SU-DHL-6 (cell line): ENCODE results near the gene ADIPOR2.

ENCODE experiments used
- H2AFZ ChIP-seq: fragments of 200-600 bp; sonication (generic); 2 replicates; pipeline ENCODE4 v1.6.1; 2014; ENCODE audit warnings: low read depth, mild to moderate bottlenecking, moderate library complexity, mixed read lengths, antibody characterized with exemption, low read length; ENCODE audit not compliant: severe bottlenecking
- H3F3A ChIP-seq: fragments of 200-600 bp; shearing (Covaris generic); 2 replicates; pipeline ENCODE4 v1.6.0; 2016; ENCODE audit warnings: antibody characterized with exemption, mild to moderate bottlenecking; ENCODE audit not compliant: insufficient read depth
- H3K27ac ChIP-seq: fragments of 200-600 bp; sonication (generic); 2 replicates; pipeline ENCODE4 v1.5.1; 2016; ENCODE audit warnings: low read depth, mild to moderate bottlenecking, low read length, moderate library complexity, mixed read lengths
- H3K27me3 ChIP-seq: fragments of 200-600 bp; sonication (generic), shearing (Covaris generic); 2 replicates; pipeline ENCODE4 v1.6.0; 2014; ENCODE audit warnings: mild to moderate bottlenecking, low read length
- H3K36me3 ChIP-seq: fragments of 200-600 bp; sonication (generic); 2 replicates; pipeline ENCODE4 v1.6.1; 2014; ENCODE audit warnings: mild to moderate bottlenecking, low read length, mixed read lengths
- H3K4me2 ChIP-seq: fragments of 300-600, 200-600 bp; shearing (Covaris generic), sonication (generic); 2 replicates; pipeline ENCODE4 v1.6.0; 2014; ENCODE audit warnings: low read length, low read depth, mild to moderate bottlenecking; ENCODE audit not compliant: poor library complexity, severe bottlenecking
- H3K4me3 ChIP-seq: fragments of 200-600 bp; sonication (generic); 2 replicates; pipeline ENCODE4 v1.5.1; 2014; ENCODE audit warnings: antibody characterized with exemption, low read length, mild to moderate bottlenecking, mixed read lengths; ENCODE audit not compliant: insufficient read depth, poor library complexity, severe bottlenecking
- H3K79me2 ChIP-seq: fragments of 200-600 bp; sonication (generic); 2 replicates; pipeline ENCODE4 v1.6.1; 2014; ENCODE audit warnings: mild to moderate bottlenecking, low read length, moderate library complexity; ENCODE audit not compliant: insufficient read depth
- H3K9ac ChIP-seq: fragments of 200-600 bp; sonication (generic); 2 replicates; pipeline ENCODE4 v1.7.0; 2014; ENCODE audit warnings: mild to moderate bottlenecking, low read length
- H3K9me2 ChIP-seq: fragments of 200-600 bp; sonication (generic); replicated peaks from 2 replicates; pipeline ENCODE4 v1.6.1; 2014; ENCODE audit warnings: low read length; ENCODE audit not compliant: insufficient read depth
- H3K9me3 ChIP-seq: fragments of 200-600 bp; sonication (generic); 2 replicates; pipeline ENCODE4 v1.6.1; 2014; ENCODE audit warnings: low read length, mixed read lengths; ENCODE audit not compliant: insufficient read depth
- H4K20me1 ChIP-seq: fragments of 200-600 bp; sonication (generic); 2 replicates; pipeline ENCODE4 v1.6.1; 2014; ENCODE audit warnings: low read depth, mild to moderate bottlenecking, antibody characterized with exemption, low read length, moderate library complexity, mixed read lengths
- EZH2phosphoT487 ChIP-seq: fragments of 200-600 bp; sonication (generic), shearing (Covaris generic); conservative IDR thresholded peaks from 2 replicates; pipeline ENCODE4 v1.6.1; 2018; ENCODE audit warnings: mild to moderate bottlenecking, antibody characterized with exemption, low read length, moderate library complexity, mixed read lengths
- TF ChIP-seq, protein P1 (sequence below): fragments of 200-600 bp; sonication (generic); IDR thresholded peaks from one replicate; pipeline ENCODE4 v1.5.1; 2017; ENCODE audit warnings: antibody characterized with exemption, mild to moderate bottlenecking, low read length, moderate library complexity; ENCODE audit not compliant: insufficient read depth, poor library complexity, severe bottlenecking

The ADIPOR2 gene

DNA sequence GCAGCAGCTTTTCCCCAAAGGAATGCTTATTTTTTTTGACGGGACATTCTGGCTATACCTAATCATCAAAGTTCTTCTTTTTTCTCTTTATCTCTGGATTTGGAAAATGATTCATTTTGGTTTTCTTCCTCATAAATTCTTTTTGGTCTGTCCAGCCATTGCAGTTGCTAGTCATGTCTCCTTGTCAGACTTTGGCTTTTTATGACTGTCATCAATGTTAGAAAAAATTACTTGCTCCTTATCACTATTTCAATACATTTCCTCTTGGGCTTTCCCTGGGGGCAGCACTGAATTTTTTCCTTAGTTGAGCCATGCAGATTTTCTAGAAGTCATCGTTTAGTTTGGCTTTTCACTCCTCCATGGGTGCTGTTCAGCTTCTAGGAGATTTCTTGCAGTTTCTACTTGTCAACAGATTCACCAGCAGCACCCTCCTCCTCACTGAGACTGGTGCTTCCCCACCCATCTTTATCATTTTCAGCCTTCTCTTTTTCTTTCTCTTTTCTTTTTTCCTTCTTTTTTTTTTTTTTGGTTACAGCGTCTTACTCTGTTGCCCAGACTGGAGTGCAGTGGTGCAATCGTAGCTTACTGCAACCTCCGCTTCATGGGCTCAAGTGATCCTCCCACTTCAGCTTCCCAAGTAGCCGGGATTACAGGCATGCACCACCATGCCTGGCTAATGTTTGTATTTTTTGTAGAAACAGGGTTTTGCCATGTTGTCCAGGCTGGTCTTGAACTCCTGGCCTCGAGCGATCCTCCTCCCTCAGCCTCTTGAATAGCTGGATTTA, 5.2 kb downstream of the ADIPOR2 start:
- H3K79me2 ChIP-seq, result peaks cover 100% of the 10 kb centered on the region
- TF ChIP-seq, protein P1, sequence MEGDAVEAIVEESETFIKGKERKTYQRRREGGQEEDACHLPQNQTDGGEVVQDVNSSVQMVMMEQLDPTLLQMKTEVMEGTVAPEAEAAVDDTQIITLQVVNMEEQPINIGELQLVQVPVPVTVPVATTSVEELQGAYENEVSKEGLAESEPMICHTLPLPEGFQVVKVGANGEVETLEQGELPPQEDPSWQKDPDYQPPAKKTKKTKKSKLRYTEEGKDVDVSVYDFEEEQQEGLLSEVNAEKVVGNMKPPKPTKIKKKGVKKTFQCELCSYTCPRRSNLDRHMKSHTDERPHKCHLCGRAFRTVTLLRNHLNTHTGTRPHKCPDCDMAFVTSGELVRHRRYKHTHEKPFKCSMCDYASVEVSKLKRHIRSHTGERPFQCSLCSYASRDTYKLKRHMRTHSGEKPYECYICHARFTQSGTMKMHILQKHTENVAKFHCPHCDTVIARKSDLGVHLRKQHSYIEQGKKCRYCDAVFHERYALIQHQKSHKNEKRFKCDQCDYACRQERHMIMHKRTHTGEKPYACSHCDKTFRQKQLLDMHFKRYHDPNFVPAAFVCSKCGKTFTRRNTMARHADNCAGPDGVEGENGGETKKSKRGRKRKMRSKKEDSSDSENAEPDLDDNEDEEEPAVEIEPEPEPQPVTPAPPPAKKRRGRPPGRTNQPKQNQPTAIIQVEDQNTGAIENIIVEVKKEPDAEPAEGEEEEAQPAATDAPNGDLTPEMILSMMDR, result no peak
- no peak for TF ChIP-seq EZH2phosphoT487
- H3K27ac ChIP-seq, result no peak overlapping the region
- no peak overlapping the region for H3K9ac ChIP-seq
- peaks cover 61% of the 10 kb centered on the region for H4K20me1 ChIP-seq
- no peak overlapping the region for H3K4me3 ChIP-seq
- H2AFZ ChIP-seq, result no peak overlapping the region
- H3F3A ChIP-seq, result peaks cover 9% of the 10 kb centered on the region; the same call in 1 of the 2 replicates
- H3K36me3 ChIP-seq, result peaks cover 7% of the 10 kb centered on the region; the same call in 1 of the 2 replicates
- no peak overlapping the region for H3K4me2 ChIP-seq
- H3K27me3 ChIP-seq, result no peaks in the 10 kb centered on the region
- H3K9me3 ChIP-seq, result no peaks in the 10 kb centered on the region
- H3K9me2 ChIP-seq, result no peaks in the 10 kb centered on the region

DNA sequence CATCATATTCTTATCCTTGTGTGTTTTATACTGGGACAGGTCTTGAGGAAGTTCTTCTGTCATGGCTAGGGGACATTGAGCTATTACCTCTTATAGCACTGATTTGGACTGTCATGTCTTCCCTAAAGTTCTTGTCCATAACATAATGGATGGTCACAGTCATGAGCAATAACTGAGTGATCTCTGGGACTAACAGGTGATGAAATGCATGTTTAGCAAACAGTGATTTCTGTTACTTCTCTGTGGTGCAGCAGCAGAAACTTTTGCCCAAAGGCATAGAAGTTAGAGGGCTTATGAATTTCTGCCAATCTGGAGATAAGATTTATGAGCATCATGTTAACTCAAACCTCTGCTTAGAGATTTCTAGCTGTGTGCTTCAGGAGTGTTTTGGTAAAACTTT, 5.9 kb downstream of the ADIPOR2 start:
- H3K4me2 ChIP-seq, result no peak overlapping the region
- H3K36me3 ChIP-seq, result peaks cover 7% of the 10 kb centered on the region; the same call in 1 of the 2 replicates
- H3F3A ChIP-seq, result peaks cover 9% of the 10 kb centered on the region; the same call in 1 of the 2 replicates

DNA sequence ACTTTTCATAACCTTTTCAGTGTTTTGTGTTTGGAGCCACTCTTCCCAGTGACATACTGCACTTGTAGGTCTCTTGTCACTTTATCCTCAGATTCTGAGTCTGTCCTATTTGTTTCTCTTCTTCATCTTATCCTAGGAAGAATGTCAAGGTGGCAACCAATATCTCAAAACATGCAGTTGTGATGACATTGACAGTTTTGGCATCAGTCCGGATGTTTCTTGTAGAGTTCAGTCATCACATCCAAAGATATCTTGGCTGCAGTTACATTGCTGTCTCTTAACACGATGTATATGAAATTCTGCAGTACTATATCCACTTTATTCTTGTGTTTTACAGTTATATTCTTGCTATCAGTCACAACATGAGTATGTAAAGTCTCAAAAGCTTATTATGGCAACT, 6.4 kb downstream of the ADIPOR2 start:
- TF ChIP-seq EZH2phosphoT487, result no peak
- Histone ChIP-seq H3K27me3 (no peaks in the 10 kb centered on the region), H3K4me3 (no peak overlapping the region), H3K9ac (no peak overlapping the region), H2AFZ (no peak overlapping the region), H3K9me3 (no peaks in the 10 kb centered on the region), H3K79me2 (peaks cover 100% of the 10 kb centered on the region), H3K36me3 (peaks cover 7% of the 10 kb centered on the region; the same call in 1 of the 2 replicates), H3F3A (peaks cover 5% of the 10 kb centered on the region; the same call in 1 of the 2 replicates), H4K20me1 (peaks cover 62% of the 10 kb centered on the region), H3K27ac (no peak overlapping the region), H3K9me2 (no peaks in the 10 kb centered on the region), H3K4me2 (no peak overlapping the region)

More for the DNA sequence above, 5.9 kb downstream of the ADIPOR2 start:
- Histone ChIP-seq H3K9me3 (no peaks in the 10 kb centered on the region), H4K20me1 (peaks cover 66% of the 10 kb centered on the region), H2AFZ (no peak overlapping the region), H3K27ac (no peak overlapping the region), H3K9me2 (no peaks in the 10 kb centered on the region), H3K79me2 (peaks cover 100% of the 10 kb centered on the region), H3K9ac (no peak overlapping the region), H3K27me3 (no peaks in the 10 kb centered on the region), H3K4me3 (no peak overlapping the region)
- TF ChIP-seq, protein P1, result no peak
- no peak for TF ChIP-seq EZH2phosphoT487

DNA sequence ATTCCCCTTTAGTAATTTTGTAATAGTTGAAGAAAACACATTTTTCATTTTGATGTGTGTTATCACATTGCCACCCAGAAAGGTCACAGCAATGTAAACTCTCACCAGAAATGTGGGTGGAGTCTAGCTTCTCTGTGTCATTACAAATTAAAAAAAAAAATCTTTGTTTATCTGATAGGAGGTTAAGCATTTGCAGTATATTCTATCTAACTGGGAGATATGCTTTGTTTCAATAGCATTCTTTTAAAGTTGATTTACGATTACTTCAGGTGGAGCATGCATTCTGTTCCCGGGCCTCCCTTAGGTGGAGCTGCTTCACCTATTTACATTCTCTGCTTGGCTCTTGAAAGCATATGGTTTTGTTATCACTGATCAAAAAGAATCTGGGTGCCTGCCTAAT, 7.8 kb downstream of the ADIPOR2 start:
- peaks cover 100% of the 10 kb centered on the region for H3K79me2 ChIP-seq
- H4K20me1 ChIP-seq, result peaks cover 55% of the 10 kb centered on the region
- H3K4me2 ChIP-seq, result no peak overlapping the region
- TF ChIP-seq, protein P1, result no peak
- TF ChIP-seq EZH2phosphoT487, result no peak
- no peaks in the 10 kb centered on the region for H3F3A ChIP-seq
- H3K36me3 ChIP-seq, result peaks cover 6% of the 10 kb centered on the region; the same call in 1 of the 2 replicates
- no peak overlapping the region for H3K4me3 ChIP-seq
- no peaks in the 10 kb centered on the region for H3K9me2 ChIP-seq
- H2AFZ ChIP-seq, result no peak overlapping the region
- no peak overlapping the region for H3K27ac ChIP-seq
- no peaks in the 10 kb centered on the region for H3K27me3 ChIP-seq
- no peaks in the 10 kb centered on the region for H3K9me3 ChIP-seq
- H3K9ac ChIP-seq, result no peak overlapping the region
